Measurements from ENCODE around the gene SMYD3.

DNA sequence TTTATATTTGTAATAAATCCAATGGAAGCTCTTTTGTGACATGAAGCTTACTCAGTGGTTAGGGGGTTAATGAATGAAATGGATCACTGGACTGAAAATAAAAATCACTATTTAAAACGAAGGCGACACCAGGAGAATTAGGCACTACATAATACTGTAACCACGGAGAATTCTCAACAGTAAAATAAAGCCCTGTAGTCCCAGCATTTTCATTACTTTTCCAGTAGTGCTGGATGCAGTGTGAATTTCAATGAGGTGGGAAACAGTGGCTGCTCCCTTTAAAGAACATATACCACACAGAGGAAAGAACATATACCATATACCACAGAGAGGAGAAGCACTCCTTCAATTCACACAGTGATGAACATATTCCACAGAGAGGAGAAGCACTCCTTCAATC is 275.0 kb downstream of the SMYD3 start:
- TF ChIP-seq, protein P1, sequence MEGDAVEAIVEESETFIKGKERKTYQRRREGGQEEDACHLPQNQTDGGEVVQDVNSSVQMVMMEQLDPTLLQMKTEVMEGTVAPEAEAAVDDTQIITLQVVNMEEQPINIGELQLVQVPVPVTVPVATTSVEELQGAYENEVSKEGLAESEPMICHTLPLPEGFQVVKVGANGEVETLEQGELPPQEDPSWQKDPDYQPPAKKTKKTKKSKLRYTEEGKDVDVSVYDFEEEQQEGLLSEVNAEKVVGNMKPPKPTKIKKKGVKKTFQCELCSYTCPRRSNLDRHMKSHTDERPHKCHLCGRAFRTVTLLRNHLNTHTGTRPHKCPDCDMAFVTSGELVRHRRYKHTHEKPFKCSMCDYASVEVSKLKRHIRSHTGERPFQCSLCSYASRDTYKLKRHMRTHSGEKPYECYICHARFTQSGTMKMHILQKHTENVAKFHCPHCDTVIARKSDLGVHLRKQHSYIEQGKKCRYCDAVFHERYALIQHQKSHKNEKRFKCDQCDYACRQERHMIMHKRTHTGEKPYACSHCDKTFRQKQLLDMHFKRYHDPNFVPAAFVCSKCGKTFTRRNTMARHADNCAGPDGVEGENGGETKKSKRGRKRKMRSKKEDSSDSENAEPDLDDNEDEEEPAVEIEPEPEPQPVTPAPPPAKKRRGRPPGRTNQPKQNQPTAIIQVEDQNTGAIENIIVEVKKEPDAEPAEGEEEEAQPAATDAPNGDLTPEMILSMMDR (IDR thresholded peaks at IDR 0.05) = no peak
- TF ChIP-seq POLR2A (IDR thresholded peaks at IDR 0.05) = no peak

Measured in adrenal gland (tissue), 5 donors.